Limb (tissue), 2 donors: ENCODE data around the gene SNX25.
A peak's percentile ranks its signal among the peaks of the same experiment; 100 is the strongest.
"Not testable (repeated sequence)": the region's sequence is repeated elsewhere in the genome, so short reads cannot be mapped to it uniquely, and the experiment has no call there.

Experiments
- DNase-seq, 2 donors: peaks; one replicate each; pipeline ENCODE4 v3.0.0-alpha.2; 2016; ENCODE audit errors: extremely low spot score in 2 of 2

Gene SNX25

GRCh38 chr4:185204238-185204910, 5.0 kb upstream of the SNX25 start:
- DNase-seq = no peak

GRCh38 chr4:185205073-185205472, 4.3 kb upstream of the SNX25 start:
- not testable (repeated sequence) for DNase-seq

- no peak for DNase-seq
These were observed 3.6 kb upstream of the SNX25 start for GRCh38 chr4:185205697-185206342.

GRCh38 chr4:185207466-185207865, 1.9 kb upstream of the SNX25 start:
- DNase-seq = no peak

- DNase-seq = peak in 1 of 2 donors; percentile 74
These were observed 379 bp downstream of the SNX25 start for GRCh38 chr4:185209852-185210101.

GRCh38 chr4:185210102-185210981, 944 bp downstream of the SNX25 start:
- peak in 1 of 2 donors; percentile 75 for DNase-seq

GRCh38 chr4:185211035-185211434, 1.6 kb downstream of the SNX25 start:
- no peak for DNase-seq

- no peak for DNase-seq
These were observed 2.2 kb downstream of the SNX25 start for GRCh38 chr4:185211641-185212040.

GRCh38 chr4:185212581-185212980, 3.2 kb downstream of the SNX25 start:
- no peak for DNase-seq

GRCh38 chr4:185213877-185214276, 4.5 kb downstream of the SNX25 start:
- DNase-seq = no peak

GRCh38 chr4:185215261-185215660, 5.9 kb downstream of the SNX25 start:
- no peak for DNase-seq

GRCh38 chr4:185217408-185217975, 8.1 kb downstream of the SNX25 start:
- no peak for DNase-seq

GRCh38 chr4:185218312-185218711, 8.9 kb downstream of the SNX25 start:
- DNase-seq = no peak

GRCh38 chr4:185219551-185220344, 10.3 kb downstream of the SNX25 start:
- peak; percentile 64 to 69 for DNase-seq

- no peak for DNase-seq
These were observed 12.1 kb downstream of the SNX25 start for GRCh38 chr4:185221491-185221890.

- no peak for DNase-seq
These were observed 12.5 kb downstream of the SNX25 start for GRCh38 chr4:185221912-185222311.

- no peak for DNase-seq
These were observed 13.2 kb downstream of the SNX25 start for GRCh38 chr4:185222598-185222997.

GRCh38 chr4:185224597-185224996, 15.2 kb downstream of the SNX25 start:
- DNase-seq = no peak

- no peak for DNase-seq
These were observed 16.5 kb downstream of the SNX25 start for GRCh38 chr4:185225940-185226339.

- no peak for DNase-seq
These were observed 17.7 kb downstream of the SNX25 start for GRCh38 chr4:185227131-185227551.

GRCh38 chr4:185227713-185228278, 18.4 kb downstream of the SNX25 start:
- no peak for DNase-seq
